H1 (cell line): ENCODE measurements around the gene ZNF284. TPM values are rescaled to one million over a fixed set of nuclear protein-coding genes. Genes with fewer than 3 reads are reported as not detected.

ENCODE experiments used
- CTCF ChIA-PET: fragments of 300-600 bp; sonication (Branson Sonifier 250); formaldehyde crosslinking; loops from one replicate; lab custom pipeline; 2021; ENCODE audit not compliant: partially characterized antibody; lab: Charles Lee
- POLR2A ChIA-PET: fragments of 300-600 bp; sonication (Branson Sonifier 250); formaldehyde crosslinking; loops from one replicate; lab custom pipeline; 2021; ENCODE audit warnings: inconsistent platforms; ENCODE audit not compliant: partially characterized antibody; lab: Charles Lee
- DNase-seq, 2 experiments: peaks; one replicate each; pipeline versions ENCODE4 v3.0.0 to v3.0.0-alpha.2; 2010 to 2022; ENCODE audit warnings: low spot score in 2 of 2, low read depth in 1 of 2, mixed read lengths in 1 of 2
- FAIRE-seq: peaks from 2 replicates; lab custom pipeline; 2011; peaks lifted over from hg19 to GRCh38; lab: Jason Lieb, UNC
- H2AFZ ChIP-seq: 2 replicates; pipeline ENCODE4 v1.8.1; 2012; ENCODE audit warnings: low read length, inconsistent platforms
- H2AK5ac ChIP-seq: 2 replicates; pipeline ENCODE4 v1.6.1; 2013; ENCODE audit warnings: low read depth, low read length
- H2BK120ac ChIP-seq: replicated peaks from 2 replicates; pipeline ENCODE3; 2013; ENCODE audit warnings: low read depth, low read length, inconsistent platforms
- H2BK12ac ChIP-seq: 2 replicates; pipeline ENCODE4 v1.6.1; 2013; ENCODE audit warnings: low read depth, low read length
- H2BK15ac ChIP-seq: 2 replicates; pipeline ENCODE4 v1.6.1; 2013; ENCODE audit warnings: low read length
- H2BK20ac ChIP-seq: 2 replicates; pipeline ENCODE4 v1.6.1; 2013; ENCODE audit warnings: low read length
- H2BK5ac ChIP-seq: 2 replicates; pipeline ENCODE4 v1.6.1; 2013; ENCODE audit warnings: low read depth, low read length
- H3K14ac ChIP-seq: 2 replicates; pipeline ENCODE4 v1.6.1; 2013; ENCODE audit warnings: inconsistent platforms; ENCODE audit not compliant: insufficient read length
- H3K18ac ChIP-seq: 2 replicates; pipeline ENCODE4 v1.6.1; 2013; ENCODE audit warnings: low read length; ENCODE audit errors: extremely low read depth
- H3K23ac ChIP-seq: 2 replicates; pipeline ENCODE4 v1.6.1; 2013; ENCODE audit warnings: inconsistent platforms; ENCODE audit not compliant: insufficient read length
- H3K23me2 ChIP-seq: 2 replicates; pipeline ENCODE4 v1.6.1; 2013; ENCODE audit warnings: low read depth, low read length
- H3K27ac ChIP-seq: 2 replicates; pipeline ENCODE4 v1.6.1; 2011; ENCODE audit warnings: low read depth, low read length, inconsistent platforms
- H3K27me3 ChIP-seq, 4 experiments: replicated peaks in 1 of 4; 1 replicate in 1 of 4; 2 replicates in 3 of 4; pipeline versions ENCODE4 v1.6.1 to v1.8.1; 2011 to 2013; ENCODE audit warnings: low read length in 3 of 4, mild to moderate bottlenecking in 3 of 4, inconsistent platforms in 2 of 4, mixed read lengths in 2 of 4, moderate library complexity in 1 of 4; ENCODE audit not compliant: control insufficient read depth in 3 of 4, insufficient read depth in 3 of 4; ENCODE audit errors: extremely low read depth in 1 of 4
- H3K36me3 ChIP-seq, 4 experiments: 2 replicates each; pipeline versions ENCODE4 v1.6.1 to v1.8.1; 2011 to 2013; ENCODE audit warnings: mild to moderate bottlenecking in 4 of 4, low read length in 3 of 4, moderate library complexity in 2 of 4, control low read depth in 1 of 4, inconsistent platforms in 1 of 4; ENCODE audit not compliant: insufficient read depth in 4 of 4, control insufficient read depth in 2 of 4
- H3K4ac ChIP-seq: replicated peaks from 2 replicates; pipeline ENCODE3; 2013; ENCODE audit warnings: low read length, low read depth, mixed read lengths, inconsistent platforms; ENCODE audit not compliant: insufficient read length
- H3K4me1 ChIP-seq, 4 experiments: replicated peaks in 1 of 4; 1 replicate in 1 of 4; 2 replicates in 3 of 4; pipeline versions ENCODE4 v1.6.1 to v1.8.1; 2011 to 2013; ENCODE audit warnings: low read length in 3 of 4, inconsistent platforms in 2 of 4, mixed read lengths in 1 of 4; ENCODE audit not compliant: insufficient read depth in 4 of 4, control insufficient read depth in 3 of 4
- H3K4me2 ChIP-seq, 2 experiments: 2 replicates each; pipeline versions ENCODE4 v1.6.1 to v1.8.1; 2011 to 2013; ENCODE audit warnings: low read depth in 2 of 2, low read length in 2 of 2, control low read depth in 1 of 2, inconsistent platforms in 1 of 2, mild to moderate bottlenecking in 1 of 2; ENCODE audit not compliant: insufficient read depth in 1 of 2
- H3K4me3 ChIP-seq, 4 experiments: fragments of 200-600, 300-600 bp in 1 of 4; sonication (generic), shearing (Covaris generic), sonication (Bioruptor Twin) in 1 of 4; 2 replicates each; pipeline versions ENCODE4 v1.5.1 to v1.8.1; 2011 to 2016; ENCODE audit warnings: low read length in 4 of 4, low read depth in 3 of 4, control low read depth in 2 of 4, inconsistent platforms in 2 of 4, mild to moderate bottlenecking in 2 of 4, mixed read lengths in 1 of 4, moderate library complexity in 1 of 4; ENCODE audit not compliant: insufficient read depth in 2 of 4; ENCODE audit errors: extremely low read depth in 1 of 4
- H3K56ac ChIP-seq: replicated peaks from 2 replicates; pipeline ENCODE3; 2013; ENCODE audit warnings: low read depth, mild to moderate bottlenecking, mixed read lengths, low read length, inconsistent platforms; ENCODE audit not compliant: insufficient read length
- H3K79me1 ChIP-seq: 2 replicates; pipeline ENCODE4 v1.6.1; 2013; ENCODE audit warnings: low read depth, low read length, control low read depth
- H3K79me2 ChIP-seq, 2 experiments: 2 replicates each; pipeline versions ENCODE4 v1.6.1 to v1.8.1; 2012 to 2013; ENCODE audit warnings: low read length in 2 of 2, mild to moderate bottlenecking in 2 of 2, inconsistent platforms in 1 of 2; ENCODE audit not compliant: insufficient read depth in 2 of 2, control insufficient read depth in 1 of 2
- H3K9ac ChIP-seq, 4 experiments: replicated peaks in 1 of 4; 1 replicate in 1 of 4; 2 replicates in 3 of 4; pipeline versions ENCODE4 v1.6.1 to v1.8.1; 2011 to 2013; ENCODE audit warnings: low read depth in 3 of 4, low read length in 3 of 4, control low read depth in 2 of 4, mild to moderate bottlenecking in 2 of 4, moderate library complexity in 2 of 4, inconsistent platforms in 1 of 4; ENCODE audit errors: extremely low read depth in 1 of 4
- H3K9me3 ChIP-seq, 2 experiments: 2 replicates each; pipeline versions ENCODE4 v1.6.1 to v1.8.1; 2012 to 2013; ENCODE audit warnings: mild to moderate bottlenecking in 2 of 2, moderate library complexity in 2 of 2, control low read depth in 1 of 2, inconsistent platforms in 1 of 2, low read depth in 1 of 2, low read length in 1 of 2, mixed read lengths in 1 of 2; ENCODE audit not compliant: insufficient read depth in 2 of 2
- H4K20me1 ChIP-seq, 2 experiments: replicated peaks in 1 of 2; 2 replicates each; pipeline versions ENCODE3 to v1.8.1; 2011 to 2013; ENCODE audit warnings: inconsistent platforms in 2 of 2, low read length in 2 of 2, mild to moderate bottlenecking in 1 of 2; ENCODE audit not compliant: insufficient read depth in 2 of 2, control insufficient read depth in 1 of 2
- H4K5ac ChIP-seq: 2 replicates; pipeline ENCODE4 v1.6.1; 2013; ENCODE audit warnings: low read length, low read depth, mixed read lengths, inconsistent platforms; ENCODE audit not compliant: insufficient read length
- H4K8ac ChIP-seq: 2 replicates; pipeline ENCODE4 v1.8.0; 2013; ENCODE audit warnings: mild to moderate bottlenecking, moderate library complexity, low read length, inconsistent platforms; ENCODE audit not compliant: insufficient read depth; ENCODE audit errors: extremely low read depth
- H4K91ac ChIP-seq: replicated peaks from 2 replicates; pipeline ENCODE3; 2013; ENCODE audit warnings: low read length, mixed read lengths, inconsistent platforms; ENCODE audit not compliant: insufficient read length
- HDAC2 ChIP-seq, 2 experiments: fragments of 300-600 bp in 1 of 2; sonication (generic) in 1 of 2; IDR thresholded peaks; 2 replicates each; pipeline ENCODE4 v1.6.1; 2011 to 2012; ENCODE audit warnings: low read depth in 2 of 2, low read length in 2 of 2, mild to moderate bottlenecking in 2 of 2, moderate library complexity in 2 of 2, borderline replicate concordance in 1 of 2, inconsistent platforms in 1 of 2
- POLR2AphosphoS5 ChIP-seq: IDR thresholded peaks from 2 replicates; pipeline ENCODE4 v1.6.1; 2011; ENCODE audit warnings: low read depth, low read length
- TEAD4 ChIP-seq: IDR thresholded peaks from 2 replicates; pipeline ENCODE4 v1.6.1; 2012; ENCODE audit warnings: low read depth, low read length, inconsistent platforms, mixed read lengths
- YY1 ChIP-seq: IDR thresholded peaks from 2 replicates; pipeline ENCODE4 v1.6.1; 2011; ENCODE audit warnings: low read depth, mild to moderate bottlenecking, low read length
- WGBS, 2 experiments: shearing (Covaris generic) in 1 of 2; methylation state at CpG; one replicate each; pipeline versions ENCODE4 v1.1.6 to v1.1.7; 2013 to 2015; ENCODE audit warnings: low lambda C conversion rate in 2 of 2, mixed read lengths in 2 of 2, inconsistent platforms in 1 of 2, low coverage in 1 of 2, missing lambda C conversion rate in 1 of 2; ENCODE audit not compliant: insufficient replicate concordance in 2 of 2, insufficient coverage in 1 of 2, insufficient read length in 1 of 2; ENCODE audit errors: extremely low coverage in 1 of 2, missing lambda C conversion rate in 1 of 2; 5-methylcytosine and 5-hydroxymethylcytosine counted together
- polyA plus RNA-seq, 7 experiments: library from polyadenylated mRNA; depleted of rRNA in 3 of 7; stranded (reverse) in 5 of 7; unstranded in 2 of 7; fragments of >200 nt in 5 of 7; fragments of 200-250 nt in 2 of 7; gene quantifications; 1 replicate in 5 of 7; 2 replicates in 1 of 7; 4 replicates in 1 of 7; pipeline versions ENCODE4 v1.2.1 to v1.2.3, GENCODE V29; 2011 to 2013; ENCODE audit warnings: missing spikeins in 2 of 7, mixed read lengths in 2 of 7
- total RNA-seq: library from RNA; stranded (reverse); fragmentation: NEBNext Ultra II Directional; extraction: Animal tissue kit (Norgen Biotek cat#: 25700); gene quantifications from 2 replicates; pipeline ENCODE4 v1.2.1, GENCODE V29; 2021

The ZNF284 gene
- total and polyA plus RNA-seq, 2 of the 8 experiments (the other 6 are each of a cell fraction or from before 2014, with no cell fraction given), result 1.1 to 3.4 TPM

DNA sequence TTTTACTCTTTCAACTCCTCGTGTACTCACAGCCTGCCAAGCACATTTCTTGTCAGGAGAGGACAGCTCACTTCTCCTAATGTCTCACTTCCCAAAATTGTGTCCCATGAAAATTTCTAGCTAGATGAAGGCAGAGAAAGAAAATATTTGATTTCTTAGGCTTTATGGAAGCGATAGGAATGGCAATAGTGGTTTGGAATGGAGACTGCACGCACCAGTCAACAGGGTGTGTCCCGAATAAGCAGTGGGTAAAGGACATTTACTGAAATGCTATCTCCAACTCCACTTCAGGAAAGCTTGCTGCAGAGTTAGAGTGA lies 47.1 kb upstream of the ZNF284 start:
- Histone ChIP-seq H2AFZ (peak overlapping the region; percentile 100), H3K18ac (no peak overlapping the region), H4K8ac (no peak overlapping the region), H3K79me2 (peaks cover 0 to 4% of the 10 kb centered on the region in 2 experiments; a peak in 2 of 4 replicates), H2AK5ac (no peak overlapping the region), H2BK20ac (no peak overlapping the region), H3K79me1 (peaks cover 4% of the 10 kb centered on the region), H3K4me2 (peak overlapping the region; percentile 76 to 86), H3K27ac (no peak overlapping the region), H2BK120ac (no peak overlapping the region), H3K36me3 (peaks cover 3 to 29% (median 18%) of the 10 kb centered on the region in 4 experiments; a peak in 6 of 8 replicates), H3K27me3 (no peaks in the 10 kb centered on the region), H4K91ac (no peak overlapping the region), H3K9me3 (no peaks in the 10 kb centered on the region; a peak in 1 of 4 replicates), H3K4ac (peak overlapping the region; percentile 32), H3K23ac (no peak overlapping the region), H3K23me2 (peaks cover 4% of the 10 kb centered on the region; the same call in 1 of the 2 replicates), H4K5ac (peak overlapping the region; percentile 11), H3K56ac (no peak overlapping the region), H2BK15ac (no peak overlapping the region), H3K4me1 (no peaks in the 10 kb centered on the region), H3K14ac (no peak overlapping the region), H4K20me1 (no peaks in the 10 kb centered on the region), H2BK5ac (no peak overlapping the region), H3K9ac (peak overlapping the region in 2 of 4 experiments; percentile 43 to 70; a peak in 3 of 7 replicates), H3K4me3 (peak overlapping the region; percentile 71 to 95 (median 84)), H2BK12ac (no peak overlapping the region; the same call in 1 of the 2 replicates)
- DNase-seq (no peak), FAIRE-seq (no peak)
- TF ChIP-seq POLR2AphosphoS5 (0 out of 2 replicates have a peak, but pooled peaks have one; percentile 37), HDAC2 (IDR thresholded peaks at IDR 0.05; ENCODE audit: borderline replicate concordance in 1 of 2, low read depth in 2 of 2, low read length in 2 of 2) (no peak), TEAD4 (no peak), YY1 (no peak)
- WGBS, 2 experiments, result 43% methylated on average over 4 of the region's 4 CpGs; no CpG with 5 or more reads in 1 of the 2 experiments
- ChIA-PET POLR2A (interaction anchor here (2.1 kb wide), 1 partner anchor 26 kb away, joined by 11 read pairs; the partner anchor contains the start of gene ZNF223), CTCF (no interaction called here)
